NCI-H2227 treated with DMSO at 0.1 percent for 48 hours (cell line): ENCODE data around the gene DYSF.

Experiments
- DNase-seq: peaks from one replicate; lab custom pipeline; 2025; lab: John Stamatoyannopoulos, UW

The DYSF gene

DNA sequence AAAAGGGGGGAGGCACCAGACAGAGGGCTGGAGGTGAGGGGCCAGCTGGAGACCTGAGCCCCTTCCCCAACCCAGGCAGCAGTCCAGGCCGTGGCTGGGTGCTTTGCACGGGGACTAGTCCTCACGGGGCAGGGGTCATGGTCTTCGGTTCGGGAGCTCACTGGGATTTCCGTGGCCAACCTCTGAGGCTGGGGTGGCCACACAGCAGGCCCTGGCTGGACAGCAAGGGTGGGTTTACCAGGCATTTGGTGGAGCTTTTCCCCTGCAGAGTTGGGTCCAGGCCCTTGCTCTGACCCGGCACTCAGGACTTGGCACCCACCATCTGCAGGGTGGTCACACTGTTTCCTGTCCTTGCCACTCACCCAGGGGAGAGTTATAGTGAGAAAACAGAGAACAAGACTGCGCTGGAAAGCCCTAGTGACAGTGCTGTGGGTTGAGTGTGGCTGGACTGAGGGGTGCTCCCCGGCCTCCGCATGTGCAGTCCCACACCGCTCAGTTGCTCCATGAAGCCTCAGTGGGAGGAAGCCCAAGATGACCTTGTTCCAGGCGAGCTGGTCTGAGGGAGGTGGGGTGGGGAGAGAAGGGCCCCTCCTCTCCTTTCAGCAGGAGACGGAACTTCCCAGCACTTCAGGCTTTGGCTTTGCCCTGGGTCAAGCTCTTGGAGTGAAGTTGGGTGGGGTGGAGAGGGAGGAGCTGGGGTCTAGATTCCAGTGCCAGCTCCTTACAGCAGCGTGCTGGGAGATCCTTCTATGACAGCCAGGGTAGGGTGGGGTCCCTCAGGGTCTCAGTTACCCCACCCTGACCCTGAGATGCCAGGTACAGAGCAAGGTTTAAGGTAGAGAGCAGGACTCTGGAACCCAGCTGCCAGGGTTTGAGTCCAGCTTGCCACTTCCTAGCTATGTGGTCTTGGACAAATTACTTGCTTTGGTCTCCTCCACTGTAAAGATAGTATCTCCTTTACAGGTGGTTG, 219.8 kb downstream of the DYSF start:
- no peak for DNase-seq

DNA sequence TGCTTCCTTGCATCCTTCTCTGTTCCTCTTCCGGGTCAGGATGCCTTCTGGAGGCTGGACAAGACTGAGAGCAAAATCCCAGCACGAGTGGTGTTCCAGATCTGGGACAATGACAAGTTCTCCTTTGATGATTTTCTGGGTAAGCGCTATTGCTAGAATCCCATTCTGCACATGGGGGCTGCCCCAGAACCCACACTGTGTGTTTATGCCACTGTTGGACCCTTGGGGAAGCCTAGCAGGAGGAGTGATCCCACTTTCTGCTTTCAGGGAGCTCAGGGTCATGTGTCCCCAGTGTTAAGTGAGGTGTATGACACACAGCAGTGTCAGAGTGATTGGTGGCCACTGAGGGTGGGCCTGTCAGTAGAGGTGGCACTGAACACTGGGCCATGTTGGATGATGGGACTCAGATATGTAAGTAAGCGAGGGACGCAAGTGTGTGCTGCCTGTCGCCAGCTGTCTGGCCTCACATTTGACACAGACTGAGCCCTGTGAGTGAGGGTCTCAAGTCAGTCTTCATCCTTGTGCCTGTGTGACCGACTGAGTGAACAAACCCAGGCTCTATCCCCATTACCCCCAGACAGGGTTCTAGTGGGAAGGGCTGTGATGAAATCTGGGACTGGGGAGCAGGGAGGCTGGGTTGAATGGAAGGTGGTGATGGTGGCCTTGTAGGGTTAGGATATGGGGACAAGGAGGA, 220.9 kb downstream of the DYSF start:
- no peak for DNase-seq

DNA sequence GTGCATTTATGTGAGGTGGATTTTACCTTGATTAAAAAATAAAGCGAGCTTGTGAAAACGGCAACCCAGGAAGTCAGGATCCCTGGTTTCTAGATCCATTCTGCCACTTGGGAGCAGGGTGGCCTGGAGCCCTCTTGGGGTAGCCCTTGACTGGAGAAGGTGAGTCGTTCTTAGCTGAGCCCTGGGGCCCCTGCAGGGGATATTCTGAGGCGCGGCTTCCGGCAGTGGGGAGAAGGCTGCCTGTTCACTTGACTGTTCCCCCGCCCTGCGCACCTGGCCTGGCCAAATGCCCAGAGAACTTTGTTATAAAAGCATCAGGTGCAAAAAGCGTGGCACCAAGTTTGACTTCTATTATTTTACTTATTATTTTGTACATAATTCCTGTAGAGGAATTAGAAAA, 221.9 kb downstream of the DYSF start:
- DNase-seq: no peak

DNA sequence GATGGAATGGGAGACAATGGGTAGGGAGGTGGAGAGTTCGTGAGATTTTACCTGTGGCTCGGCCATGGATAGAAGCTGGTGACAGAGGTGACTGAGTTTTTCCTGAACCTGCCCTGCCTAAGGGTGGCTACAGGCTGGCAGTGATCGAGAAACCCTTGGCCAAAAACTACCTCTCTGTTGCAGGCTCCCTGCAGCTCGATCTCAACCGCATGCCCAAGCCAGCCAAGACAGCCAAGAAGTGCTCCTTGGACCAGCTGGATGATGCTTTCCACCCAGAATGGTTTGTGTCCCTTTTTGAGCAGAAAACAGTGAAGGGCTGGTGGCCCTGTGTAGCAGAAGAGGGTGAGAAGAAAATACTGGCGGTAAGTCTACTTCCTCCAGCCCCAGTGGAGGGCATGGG, 225.5 kb downstream of the DYSF start:
- no peak for DNase-seq

DNA sequence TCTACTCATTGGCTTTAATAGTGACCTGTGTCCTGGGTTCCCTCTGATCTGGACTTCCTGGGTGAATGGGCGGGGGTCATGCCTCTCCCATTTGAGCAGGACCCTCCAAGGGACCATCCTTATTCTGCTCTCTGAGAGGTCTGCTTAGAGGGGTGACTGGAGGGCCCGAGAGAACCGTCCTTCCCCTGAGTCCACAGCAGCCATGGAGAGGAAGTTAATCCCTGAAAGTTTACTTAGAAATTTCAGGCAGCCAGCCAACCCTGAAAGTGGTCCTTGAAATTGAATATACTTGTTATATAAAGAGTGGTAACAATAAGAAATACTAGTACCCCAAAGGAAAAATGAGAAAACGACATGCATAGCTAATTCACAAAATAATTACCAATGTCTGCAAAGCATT, 226.1 kb downstream of the DYSF start:
- no peak for DNase-seq

DNA sequence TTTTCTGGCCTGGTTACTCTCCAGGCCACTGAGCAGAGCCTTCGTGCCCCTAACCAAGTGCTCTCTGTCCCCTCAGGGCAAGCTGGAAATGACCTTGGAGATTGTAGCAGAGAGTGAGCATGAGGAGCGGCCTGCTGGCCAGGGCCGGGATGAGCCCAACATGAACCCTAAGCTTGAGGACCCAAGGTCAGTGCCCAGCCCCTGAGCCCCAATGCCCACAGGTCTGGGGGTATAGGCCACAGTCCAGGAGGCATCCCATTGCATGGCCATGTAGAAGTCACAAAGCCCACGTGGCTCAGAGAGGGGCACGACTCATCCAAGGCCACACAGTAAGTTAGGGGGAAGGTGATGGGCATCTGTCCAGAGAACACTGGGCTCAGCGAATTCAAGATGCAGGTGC, 227.6 kb downstream of the DYSF start:
- no peak for DNase-seq

DNA sequence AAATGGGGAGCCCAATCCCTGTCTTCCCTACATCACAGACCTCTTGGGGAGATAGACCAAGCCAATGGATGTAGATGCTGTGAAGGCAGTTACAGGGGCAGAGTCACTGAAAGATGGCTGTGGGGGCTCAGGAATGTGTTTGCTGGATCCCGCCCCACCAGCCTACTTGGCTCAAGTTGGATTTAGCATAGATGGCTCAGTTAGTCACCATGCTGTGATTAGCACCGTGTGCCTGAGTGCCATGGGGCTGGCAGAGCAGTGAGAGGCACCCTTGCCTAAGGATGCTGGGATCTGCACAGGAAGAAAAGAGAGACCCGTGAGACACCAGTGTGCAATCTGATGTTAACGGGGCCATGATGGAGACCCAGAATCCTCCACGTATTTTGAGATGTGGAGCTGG, 228.3 kb downstream of the DYSF start:
- DNase-seq: no peak

DNA sequence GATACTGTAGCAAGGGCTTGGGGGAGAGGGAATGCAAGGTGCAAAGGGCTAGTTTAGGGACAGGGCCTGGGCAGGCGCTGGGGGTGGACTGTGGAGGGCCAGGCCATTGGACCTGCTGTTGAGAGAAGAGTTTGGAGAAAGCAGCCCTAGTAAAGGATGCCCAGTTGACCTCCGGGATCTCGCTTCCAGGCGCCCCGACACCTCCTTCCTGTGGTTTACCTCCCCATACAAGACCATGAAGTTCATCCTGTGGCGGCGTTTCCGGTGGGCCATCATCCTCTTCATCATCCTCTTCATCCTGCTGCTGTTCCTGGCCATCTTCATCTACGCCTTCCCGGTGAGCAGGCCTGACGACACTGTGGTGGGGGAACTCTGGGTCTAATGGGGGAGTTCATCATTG, 229.0 kb downstream of the DYSF start:
- DNase-seq: no peak

DNA sequence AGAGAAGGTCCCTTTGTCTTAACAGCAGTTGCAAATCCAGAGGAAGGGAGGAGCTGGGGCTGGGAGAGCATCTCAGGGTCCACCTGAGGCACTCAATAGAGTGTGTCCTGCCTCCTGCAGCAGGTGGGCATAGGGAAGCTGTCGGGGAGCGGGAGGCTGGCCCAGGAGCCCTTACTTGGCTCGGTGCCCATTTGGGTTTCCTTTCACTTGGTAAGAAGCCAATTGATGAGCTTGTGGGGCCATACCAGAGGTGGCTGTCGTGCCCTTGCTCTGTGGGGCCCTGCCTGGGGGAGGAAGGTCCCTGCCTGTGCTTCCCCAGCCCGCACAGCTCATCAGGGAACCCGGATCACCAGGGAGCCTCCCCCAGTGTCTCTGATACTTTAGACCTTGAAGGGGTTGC, 229.7 kb downstream of the DYSF start:
- DNase-seq: no peak

DNA sequence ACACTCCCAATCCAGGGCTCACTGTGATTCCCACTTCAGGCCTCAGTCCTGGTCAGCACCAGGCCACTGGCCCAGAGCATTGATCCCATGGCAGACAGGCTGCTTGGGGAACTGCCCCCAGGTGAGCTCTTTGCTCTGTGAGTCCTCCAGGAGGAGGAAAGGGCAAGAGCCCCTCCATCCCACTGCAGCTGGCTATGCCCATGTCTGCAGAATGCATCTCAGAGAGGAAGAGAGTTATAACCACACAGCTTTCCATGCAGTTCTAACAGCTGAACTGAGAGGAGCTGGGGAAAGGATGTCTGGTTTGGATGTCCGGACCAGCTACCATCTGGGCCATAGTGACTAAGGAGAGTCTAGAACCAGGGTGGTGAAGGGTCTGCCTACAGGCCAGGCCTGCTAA, 230.3 kb downstream of the DYSF start:
- DNase-seq: no peak

DNA sequence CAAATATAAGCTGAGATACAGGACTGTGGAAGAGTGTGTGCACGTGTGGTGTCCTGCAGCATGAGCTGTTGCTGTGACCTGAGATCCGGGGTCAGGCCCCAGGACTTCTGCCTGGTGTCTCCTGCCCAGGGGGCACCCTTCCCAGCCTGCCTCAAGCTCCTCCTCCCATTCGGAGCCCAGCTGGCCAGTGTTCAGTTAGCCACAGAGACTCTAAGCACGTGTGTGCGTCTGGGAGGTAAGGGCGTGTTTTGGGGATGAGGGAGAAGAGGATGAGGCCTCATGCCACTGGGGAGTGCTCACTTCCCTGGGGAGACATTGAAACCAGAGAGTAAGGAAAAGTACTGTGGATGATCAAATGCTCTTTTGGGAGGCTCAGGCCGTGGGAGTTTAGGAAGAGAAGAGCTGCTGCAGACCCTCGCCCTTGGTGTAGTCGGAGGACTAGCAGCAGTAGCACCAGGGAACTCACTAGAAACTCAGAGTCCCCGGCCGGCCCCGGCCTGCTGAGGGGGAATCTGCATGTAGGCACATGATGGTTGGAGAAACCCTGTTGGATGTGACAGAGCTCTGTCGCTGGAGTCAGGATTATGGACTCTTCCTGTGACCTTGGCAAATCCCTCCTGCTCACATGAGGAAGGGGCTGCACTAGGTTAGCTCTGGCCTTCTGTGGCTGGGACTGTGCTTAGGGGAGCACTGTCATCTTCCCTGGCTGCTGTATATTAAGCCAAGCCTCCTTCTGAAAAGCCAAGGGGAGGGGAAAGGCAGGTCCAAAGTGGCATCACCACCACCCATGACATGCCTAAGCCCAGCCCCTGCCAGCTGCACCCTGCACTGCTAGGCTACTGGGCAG, 231.1 kb downstream of the DYSF start:
- DNase-seq: no peak

DNA sequence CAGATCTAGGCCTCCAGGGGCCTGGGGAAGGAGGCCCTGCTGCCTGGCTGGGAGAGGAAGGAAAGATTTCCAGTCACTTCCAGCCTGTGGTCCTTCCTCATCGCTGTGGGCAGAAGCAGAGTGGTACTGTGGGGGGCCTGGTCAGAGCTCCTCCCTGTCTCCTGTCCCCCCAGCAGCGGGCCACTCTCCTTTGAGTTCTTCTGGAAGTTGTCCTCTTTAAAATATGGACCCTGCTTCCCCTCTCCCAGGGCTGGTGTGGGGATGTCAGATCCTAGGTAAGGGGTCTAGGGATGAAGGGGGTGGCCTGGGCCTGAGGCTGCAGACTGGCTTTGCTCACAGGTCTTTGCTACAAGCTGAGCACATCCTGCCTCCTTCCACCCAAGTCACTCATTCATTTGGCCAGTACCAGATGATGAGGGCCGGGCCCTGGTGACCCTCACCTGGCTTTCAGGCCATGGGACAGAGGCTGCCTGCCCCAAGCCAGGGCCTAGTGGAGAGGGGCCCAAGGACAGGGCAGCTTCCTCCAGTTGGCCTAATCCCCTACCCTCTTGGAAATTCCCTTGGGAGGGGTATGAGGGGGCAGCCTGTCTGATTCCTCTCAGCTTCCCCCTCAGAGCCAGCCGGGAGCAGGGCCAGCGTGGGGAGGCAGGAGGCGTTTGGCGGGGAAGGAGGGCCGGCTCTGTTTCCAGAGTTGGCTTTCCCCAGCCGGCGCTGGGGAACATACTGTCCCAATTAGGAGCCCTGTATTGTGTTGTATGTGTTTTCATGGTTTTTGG, 231.9 kb downstream of the DYSF start:
- no peak for DNase-seq

DNA sequence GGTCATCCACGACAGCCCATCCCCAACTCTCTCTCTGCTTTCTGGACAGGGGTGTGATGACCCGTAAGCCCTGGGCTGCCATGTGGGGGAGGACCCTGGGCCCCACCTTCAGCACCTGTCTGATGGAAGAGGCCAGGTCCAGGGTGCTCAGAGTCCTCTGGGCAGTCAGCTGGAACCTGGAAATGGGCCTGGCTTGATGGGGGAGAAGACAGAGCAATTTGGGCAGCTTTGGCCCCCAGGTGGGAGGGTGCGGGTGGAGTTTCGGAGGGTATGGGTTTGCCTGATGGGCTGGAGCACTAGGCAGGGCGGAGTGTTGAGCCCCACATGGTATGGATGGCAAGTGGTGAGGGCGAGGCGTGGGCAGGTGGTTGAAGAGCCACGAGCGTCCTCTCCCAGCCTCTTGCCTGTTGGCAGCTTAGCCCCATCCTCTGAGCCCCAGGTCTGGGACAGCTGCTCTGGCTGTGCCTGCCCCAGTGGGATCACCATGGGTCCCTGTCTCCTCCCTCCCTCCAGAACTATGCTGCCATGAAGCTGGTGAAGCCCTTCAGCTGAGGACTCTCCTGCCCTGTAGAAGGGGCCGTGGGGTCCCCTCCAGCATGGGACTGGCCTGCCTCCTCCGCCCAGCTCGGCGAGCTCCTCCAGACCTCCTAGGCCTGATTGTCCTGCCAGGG, 232.7 kb downstream of the DYSF start:
- DNase-seq: no peak

DNA sequence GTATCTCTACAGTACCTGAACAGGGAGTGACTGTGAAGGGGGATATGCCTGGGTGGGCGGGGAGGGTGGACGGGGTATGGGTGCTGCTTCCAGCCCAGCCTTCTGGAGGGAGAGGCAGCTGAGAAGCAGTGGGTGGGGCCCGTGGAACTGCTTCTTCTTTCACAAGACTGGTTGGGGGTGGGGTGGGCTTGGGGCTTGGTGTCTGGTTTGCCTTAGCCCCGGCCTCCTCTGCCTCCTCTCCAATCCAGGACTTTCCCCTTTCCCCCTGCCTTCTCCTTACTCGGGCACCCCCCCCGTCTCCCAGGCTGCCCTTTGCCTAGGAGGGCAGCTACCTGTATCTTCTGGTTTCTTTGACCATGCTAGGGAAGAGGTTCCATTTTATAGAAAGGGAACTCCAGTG, 233.4 kb downstream of the DYSF start:
- no peak for DNase-seq

DNA sequence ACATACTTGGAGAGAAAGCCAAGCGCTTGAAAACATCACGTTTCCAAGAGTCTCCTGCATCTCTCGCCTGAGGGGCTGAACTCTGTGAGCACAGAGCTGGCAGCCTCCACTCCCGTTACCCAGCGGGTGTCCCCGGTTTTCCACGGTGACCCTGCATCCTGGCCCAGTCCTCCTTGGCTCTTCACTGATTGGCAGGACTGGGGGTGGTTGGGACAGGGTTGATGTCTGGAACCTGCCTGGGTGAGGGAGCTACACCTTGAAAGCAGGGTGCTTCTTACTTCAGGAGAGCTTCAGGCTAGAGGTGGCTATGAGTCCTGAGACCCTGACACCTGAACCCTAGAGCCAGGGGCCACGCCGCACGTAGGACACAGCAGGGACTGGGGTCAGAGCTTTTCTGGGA, 234.1 kb downstream of the DYSF start:
- DNase-seq: no peak

DNA sequence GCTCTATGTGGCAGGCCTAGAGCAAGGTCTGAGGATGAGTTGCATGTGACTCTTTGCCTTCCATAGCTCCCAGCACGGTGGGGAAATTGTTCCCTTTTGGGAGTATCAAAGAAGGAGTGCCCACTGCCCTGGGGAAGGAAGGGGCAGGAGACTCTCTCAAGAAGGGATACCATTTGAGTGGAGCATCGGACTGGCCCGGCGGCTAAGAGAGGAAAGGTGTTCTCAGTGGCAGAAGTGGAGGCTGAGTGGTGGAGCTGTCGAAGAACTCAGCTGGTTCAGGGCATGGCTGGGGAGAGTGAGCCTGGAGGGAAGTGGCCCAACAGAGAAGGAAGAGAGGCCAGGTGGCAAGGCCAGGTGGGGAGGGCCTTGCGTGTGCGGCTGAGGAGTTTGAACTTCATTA, 235.2 kb downstream of the DYSF start:
- no peak for DNase-seq

DNA sequence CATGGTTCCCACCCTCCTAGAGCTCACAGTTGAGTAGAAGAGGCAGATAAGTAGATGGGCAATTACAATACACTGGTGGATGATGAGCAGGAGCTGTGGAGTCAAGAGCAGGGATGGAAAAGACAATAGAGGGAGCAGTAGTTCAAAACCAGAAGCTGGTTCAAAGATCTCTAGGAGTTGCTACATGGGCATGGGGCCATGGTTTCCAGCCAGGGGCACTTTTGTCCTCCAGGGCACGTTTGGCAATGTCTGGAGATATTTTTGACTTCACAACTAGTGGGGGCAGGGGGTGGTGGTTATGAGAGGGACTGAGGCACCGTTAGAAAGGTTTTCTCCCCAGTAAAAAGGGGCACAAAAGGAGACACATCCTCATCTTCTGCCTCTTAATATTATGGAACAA, 236.0 kb downstream of the DYSF start:
- no peak for DNase-seq

DNA sequence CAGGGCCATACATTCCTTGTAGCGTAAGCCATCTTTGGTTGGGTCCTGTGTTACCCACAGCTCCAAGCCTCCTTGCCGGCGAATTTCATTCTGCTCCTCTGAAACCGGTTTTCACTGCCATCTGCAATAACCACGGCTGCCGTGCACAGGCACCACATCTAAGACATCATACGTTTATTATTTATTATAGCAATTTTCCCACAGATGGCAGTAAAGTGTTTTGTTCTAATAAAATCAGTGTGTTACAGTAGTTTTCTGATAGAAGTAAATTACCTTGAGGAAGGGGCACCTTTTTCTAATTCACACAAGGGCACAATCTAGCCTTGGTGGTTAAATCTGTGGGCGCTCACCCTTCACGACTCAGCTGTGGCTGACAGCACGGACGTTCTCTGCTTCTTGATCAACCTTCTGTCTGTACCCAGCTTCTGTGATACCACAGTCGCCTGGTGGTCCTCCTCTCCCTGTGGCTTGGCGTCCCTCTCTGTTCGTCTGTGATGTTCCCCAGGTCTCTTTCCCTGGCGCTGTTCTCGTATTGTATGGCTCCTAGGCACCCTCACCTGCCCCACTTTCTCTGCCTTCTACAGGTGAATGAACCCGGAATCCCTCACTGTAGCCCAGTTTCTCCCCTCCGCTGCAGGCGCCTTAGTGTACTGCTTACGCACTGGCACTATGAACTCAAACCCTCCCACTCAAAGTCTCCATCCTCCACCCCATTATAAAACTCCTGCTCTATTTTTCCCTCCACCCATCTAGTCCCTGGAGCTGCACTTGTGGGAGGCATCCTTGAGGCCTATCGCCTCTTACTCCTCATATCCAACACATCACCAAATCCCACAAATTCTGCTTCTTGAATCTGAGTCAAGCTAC, 236.8 kb downstream of the DYSF start:
- DNase-seq: no peak

DNA sequence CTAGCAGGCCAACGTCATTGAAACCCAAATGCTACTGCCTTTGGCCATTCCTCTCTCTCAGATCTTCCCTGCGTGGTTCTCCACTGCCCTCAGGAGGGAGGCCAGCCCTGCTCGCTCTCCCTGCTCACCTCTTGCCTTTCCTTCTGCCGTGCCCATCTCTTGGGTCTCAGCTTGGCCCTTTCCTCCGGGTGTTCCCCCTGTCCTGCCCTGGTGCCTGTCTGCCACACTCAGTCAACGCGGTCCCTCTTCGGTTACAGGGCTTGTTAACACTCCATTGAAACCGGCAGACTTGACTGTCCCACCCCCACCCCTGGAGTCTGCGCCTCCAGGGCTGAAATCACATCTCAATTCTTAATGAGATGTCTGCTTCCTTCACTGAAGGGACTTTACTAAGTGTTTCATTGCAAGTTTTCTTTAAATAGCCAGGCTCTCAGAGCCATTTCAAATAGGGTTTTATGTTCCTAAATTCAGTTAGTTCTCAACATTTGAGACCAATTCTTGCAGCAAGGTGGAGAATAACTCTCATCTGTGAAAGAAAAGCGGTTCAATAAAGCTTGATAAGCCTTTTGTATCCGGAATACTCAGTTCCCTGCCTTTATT, 237.6 kb downstream of the DYSF start:
- no peak for DNase-seq
